ENCODE data around the gene NFX1.
"Not testable (repeated sequence)": the region's sequence is repeated elsewhere in the genome, so short reads cannot be mapped to it uniquely, and the experiment has no call there.

NFX1 gene

DNA sequence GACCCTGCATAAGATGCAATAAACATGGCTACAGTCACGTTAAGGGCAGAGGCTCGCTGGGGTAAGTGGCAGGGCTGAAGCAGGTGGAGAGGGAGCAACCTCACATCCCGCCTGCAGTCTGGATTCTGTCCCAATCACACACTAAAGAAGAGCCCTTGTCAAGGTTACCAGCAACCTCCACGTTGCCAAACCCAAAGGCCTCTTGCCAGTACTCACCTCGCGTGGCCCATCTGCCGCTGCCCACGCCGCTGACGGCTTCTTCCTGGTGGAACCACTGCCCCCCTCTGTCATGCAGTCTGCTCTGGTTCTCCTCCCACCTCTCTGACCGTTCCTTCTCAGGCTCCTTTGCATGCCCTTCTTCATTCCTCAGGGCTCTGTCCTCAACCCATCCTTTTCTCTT is 103.3 kb downstream of the NFX1 start:
- DNase-seq = peak; percentile 30

DNA sequence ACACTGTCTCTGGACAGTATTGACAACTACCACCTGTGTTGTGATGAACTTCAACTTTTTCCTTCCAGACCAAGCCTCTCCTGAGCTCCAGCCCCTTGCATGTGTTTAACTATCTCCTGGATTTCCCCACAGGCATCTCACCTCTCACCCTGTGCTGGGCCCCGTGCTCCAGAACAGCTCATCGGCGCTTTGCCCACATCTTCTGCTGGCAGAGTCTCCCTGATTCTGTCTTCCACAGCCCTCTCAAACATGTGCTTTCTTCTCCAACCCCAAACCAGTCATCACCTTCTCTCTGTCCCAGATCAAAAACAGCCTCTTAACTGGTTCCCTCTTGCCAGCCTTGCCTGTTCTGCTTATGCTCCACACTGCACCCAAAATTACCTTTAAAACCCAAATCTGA is 103.7 kb downstream of the NFX1 start:
- DNase-seq = not testable (repeated sequence)

DNA sequence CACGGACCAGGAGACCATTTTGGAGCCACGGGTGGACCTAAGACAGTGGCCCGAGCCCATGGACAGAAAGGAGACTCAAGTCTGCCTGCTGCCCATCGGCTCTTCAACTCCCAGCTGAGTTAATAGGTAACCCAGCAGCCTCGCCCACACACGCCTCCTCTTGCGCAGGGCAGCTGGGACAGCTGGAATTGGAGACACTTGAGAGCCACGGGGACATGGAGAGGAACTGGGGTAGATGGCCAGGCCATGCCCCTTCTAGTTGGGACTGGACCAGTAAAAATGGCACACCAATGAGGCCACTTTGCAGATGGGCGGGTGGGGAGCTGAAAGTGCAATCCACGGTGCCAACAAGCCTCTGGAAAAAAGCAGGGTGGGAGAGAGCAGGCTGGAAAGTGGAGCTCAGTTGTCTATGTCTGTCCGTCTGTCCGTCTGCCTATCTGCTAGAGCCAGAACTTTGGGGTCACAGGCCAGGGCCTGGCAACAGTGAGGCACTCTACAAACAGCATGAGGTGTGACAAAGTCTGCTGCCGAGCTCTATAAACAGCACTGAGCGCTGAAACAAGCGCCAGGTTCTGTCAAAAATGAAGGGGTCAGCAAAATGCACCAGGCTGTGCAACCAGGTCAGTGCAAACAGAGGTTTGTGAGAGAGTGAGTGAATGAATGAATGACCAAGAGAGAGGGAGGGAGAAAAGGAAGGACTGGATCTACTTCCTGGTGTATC is 105.0 kb downstream of the NFX1 start:
- DNase-seq = not testable (repeated sequence)

DNA sequence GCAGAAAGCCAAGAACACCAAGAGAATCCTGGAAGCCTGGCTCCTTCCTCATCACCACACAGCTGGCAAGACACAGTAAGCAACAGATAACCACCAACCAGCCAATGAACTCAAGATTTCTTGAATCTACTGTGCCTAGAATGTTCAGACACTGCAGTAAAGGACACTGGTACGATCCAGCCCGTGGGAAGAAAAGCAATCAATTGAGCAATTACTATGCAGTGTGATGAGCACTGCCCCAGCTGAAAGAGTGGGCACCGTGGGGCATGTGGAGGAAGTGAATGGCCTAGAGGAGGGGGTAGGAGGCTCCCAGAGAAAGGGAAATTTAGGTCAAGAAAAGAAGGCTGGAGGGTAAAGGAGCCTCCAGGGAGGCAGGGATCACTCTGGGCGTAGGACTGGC is 107.5 kb downstream of the NFX1 start:
- DNase-seq = not testable (repeated sequence)

DNA sequence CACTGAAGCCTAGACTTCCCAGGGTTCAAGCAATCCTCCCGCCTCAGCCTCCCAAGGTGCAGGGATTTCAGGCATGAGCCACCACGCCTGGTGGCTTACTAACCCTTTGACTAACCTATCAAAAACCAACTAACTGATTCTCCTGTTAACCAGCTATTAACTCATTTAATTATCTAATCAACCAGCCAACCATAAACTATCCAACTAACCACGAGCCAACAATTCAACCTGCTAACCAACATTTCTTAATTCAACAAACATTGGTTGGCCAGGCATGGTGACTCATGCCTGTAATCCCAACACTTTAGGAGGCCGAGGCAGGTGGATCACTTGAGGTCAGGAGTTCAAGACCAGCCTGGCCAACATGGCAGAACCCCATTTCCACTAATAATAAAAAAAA is 108.7 kb downstream of the NFX1 start:
- not testable (repeated sequence) for DNase-seq

DNA sequence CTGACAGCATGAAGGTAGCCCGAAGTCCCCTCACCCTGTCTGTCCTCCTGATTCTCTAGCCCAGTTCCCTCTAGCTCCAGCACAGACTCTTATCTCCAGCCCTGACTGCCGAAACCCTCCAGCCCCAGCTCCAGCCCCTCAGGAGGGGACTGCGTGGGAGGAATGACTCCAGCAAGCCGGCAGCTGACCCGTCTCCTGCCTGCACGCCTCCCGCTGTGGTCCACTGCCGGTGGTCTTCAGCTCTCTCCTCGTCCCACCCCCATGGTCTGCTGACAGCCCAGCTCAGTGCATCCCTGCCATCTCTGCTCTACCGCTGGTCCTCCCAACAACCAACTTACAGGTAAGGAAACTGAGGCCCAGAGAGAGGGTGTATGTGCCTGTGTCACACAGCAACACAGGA is 111.5 kb downstream of the NFX1 start:
- not testable (repeated sequence) for DNase-seq

DNA sequence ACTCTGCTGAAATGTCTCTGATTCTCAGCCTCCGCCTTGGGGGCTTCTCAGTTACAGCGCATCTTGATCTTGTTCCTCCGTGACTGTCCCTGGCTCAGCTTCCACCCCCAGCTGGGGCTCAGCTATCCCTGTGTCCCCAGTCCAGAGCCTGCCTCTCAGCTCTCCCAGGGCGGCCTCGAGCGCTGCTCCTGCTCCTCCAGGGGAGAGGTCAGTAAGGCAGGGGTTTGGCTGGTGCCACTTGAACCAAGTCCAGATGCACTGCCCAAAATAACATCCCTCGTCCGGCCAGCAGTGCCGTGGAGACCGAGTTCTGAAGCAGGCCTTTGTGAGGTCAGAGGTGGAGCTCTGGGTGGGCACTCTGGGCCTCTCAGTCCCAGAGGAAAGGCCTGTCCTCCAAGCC is 112.1 kb downstream of the NFX1 start, which contains the start of gene AQP7:
Gene AQP7, minus strand, starts transcription at position 198 of the 400 bp plus-strand sequence. CDS start 1,306 bp downstream, outside the sequence.
- not testable (repeated sequence) for DNase-seq

DNA sequence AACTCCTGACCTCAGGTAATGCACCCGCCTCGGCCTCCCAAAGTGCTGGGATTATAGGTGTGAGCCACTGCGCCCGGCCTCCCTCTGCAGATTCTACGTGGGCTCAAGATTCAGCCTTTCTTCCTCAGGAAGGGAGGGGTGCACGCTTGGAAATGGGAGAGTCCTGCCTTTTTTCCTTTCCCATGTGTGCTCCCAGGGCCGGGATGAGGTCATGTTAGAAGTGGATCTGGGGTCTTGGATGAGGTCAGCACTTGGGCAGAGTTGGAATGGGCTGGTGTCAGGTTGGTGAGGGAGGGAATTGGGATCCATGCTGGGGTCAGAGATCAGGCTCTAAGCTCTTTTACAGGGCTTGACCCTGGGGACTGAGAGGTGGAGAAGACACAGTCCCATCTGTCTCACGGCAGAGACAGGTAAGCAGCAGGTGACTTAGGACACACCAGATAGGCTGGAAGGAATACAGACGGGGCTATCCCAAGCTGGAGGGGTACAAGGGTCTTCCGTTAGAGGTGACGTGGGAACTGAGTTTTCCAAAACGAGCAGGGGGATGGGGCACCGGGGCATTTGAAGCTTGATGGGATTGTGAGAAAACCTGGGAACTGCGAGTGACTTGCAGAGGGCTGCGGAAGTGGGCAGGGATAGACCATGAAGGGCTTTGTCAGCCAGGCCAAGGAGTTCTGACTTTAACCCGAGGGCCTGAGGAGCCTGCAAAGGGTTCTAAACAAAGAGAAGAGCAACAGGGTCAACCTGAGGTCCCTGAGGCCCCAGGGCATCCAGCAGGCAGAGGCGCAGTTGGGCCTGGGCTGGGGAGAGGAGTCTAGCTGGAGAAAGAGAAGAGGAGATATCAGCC is 113.8 kb downstream of the NFX1 start:
- DNase-seq = no peak

DNA sequence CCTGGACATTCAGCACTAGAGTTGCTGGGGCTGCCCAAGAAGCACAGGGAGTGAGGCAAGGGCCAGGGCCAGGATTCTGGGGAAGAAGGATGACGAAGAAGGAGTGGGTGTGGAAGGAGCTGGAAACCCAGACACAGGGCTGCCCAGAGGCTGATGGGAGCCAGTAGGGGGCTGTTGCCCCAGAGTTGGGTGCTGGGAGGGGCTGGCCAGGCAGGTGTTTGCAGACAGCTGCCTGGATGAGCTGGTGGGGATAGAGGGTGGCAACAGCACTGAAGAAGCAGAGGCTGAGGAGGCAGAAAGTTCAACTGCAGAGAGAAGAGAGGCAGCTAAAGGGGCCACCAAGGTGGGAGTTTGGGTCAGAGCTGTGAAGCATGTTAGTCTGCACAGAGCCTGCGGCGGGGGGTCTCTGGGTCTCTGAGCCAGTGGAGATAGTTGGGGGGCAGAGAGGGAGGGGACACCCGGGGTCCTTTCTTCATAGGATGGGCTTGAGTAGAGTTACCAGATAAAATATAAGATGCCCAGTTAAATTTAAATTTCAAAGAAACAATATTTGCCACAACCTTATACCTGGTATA is 114.6 kb downstream of the NFX1 start:
- DNase-seq = no peak

DNA sequence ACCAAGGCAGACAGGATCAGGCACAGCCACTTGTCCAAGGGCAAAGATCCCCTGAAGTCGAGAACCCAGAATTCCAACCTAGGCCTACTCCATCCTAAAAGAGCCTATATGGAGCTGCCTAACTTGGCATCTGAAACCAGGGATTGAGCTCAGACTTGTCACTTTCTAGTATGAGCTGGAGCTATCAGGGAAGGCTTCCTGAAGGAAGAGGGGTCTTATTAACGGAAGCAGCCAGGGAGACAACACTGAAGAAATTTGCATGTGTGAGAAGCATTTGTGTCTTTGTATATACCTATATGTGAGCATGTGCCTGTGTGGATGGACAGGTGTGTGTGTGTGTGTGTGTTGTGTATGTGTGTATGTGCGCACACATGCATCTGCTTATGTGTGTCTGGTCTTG is 116.7 kb downstream of the NFX1 start:
- DNase-seq = no peak

DNA sequence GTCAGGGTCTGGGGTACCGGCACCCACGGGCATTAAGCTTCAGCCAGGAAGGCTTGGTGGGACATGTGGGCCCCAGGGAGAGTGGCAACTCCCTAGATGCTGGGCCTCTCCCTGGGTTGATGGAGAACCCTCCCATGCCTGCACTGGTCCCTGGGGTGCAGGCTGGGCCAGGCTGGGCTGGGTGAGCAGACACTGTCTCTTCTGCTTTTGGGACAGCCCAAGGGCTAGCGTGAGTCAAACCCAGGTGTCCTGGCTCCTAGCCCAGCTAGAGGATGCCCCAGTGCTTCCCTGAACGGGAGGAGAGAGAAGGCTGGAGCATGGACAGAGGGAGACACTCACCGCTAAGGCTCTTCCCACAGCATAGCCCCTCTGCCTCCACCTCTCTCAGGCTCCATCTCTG is 117.8 kb downstream of the NFX1 start:
- DNase-seq = no peak

DNA sequence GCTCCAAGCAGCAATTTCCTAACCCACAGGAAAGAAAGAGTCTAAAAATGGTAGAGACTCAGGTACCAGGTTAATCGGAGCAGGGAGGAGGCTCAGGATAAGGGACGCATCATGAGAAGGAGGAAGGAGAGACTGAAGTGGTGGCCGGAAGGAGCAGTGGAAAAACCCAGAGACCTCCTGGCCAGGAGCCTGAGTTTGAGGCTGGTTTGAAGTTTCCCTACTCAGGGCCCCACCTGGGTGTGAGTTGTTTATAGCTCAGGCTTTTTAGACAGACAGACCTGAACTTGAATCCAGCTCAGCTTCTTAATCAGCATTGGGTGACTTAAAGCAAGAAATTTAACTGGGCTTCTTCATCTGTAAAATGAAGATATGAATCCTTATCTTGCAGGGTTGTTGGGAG is 124.0 kb downstream of the NFX1 start:
- DNase-seq = no peak

DNA sequence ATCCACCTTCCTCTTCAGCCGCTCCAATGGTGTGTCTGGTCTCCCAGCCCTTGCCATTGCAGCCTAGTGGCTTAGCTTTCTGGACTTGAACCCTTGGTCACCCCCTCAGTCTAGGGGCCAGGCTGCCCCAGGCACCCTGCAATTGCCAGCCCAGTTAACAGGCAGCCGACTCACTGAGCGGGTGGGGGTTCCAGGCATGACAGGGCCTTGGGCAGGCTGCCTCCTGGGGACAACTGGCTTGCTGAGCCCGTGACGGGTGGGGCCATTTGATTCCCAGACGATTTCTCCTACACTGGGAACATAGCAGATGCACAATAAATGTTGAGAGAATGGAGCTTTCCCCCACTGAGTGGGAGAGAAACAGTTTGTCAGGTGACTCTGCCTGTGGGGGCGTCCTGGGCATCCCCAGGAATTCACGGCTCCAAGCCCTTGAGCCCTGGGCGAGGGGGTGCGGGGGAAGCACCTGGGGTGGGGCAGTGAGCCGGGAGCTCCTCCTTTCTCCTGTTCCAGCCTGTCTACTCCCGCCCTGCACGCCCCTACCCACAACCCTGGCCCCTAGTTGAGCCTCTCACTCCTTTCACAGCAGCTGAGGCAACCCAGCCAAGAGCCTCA is 124.7 kb downstream of the NFX1 start:
- no peak for DNase-seq

DNA sequence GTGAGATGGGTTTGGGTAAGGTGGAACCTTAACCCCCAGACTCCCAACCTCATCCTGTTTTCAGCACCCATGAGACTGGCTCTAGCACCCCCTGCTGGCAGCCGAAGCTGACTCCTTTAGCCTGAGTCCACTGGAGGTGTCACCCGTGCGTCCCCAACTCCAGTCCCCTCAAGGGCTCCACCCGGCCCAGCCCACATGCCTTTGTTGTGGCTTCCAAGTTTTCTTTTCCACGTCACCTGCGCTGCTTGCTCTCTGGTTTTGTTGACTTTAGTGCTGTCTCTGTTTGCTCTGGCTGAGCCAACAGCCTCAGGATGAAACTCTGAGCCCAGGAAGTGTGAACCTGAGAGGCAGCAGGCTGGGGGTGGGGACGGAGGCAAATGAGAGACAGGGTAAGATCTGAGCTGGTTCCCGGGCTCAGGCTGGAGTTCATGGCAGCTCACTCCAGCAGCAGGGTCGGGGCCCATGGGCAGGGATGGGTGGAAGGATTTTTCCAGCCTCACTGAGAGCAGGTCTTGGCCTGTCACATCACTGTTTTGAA is 125.3 kb downstream of the NFX1 start:
- peak; percentile 93 for DNase-seq

DNA sequence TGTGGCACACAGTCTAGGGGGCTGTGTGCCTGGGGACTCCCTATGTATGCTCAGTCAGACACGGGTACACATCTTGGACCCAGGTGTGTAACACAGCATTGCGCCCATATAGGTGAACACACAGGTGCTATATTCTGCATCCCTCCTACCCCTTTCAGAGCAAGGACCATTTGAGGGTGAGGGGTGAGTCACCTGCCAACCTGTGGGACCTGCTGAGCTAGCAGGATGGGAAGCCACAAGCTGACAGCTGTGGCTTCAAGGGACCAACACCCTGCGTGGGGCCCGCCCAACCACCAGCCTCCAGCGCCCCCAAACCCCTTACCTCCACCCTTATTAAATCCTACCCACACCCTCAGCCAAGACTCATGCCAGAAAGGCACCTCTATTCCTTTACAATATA is 126.7 kb downstream of the NFX1 start:
- no peak for DNase-seq

DNA sequence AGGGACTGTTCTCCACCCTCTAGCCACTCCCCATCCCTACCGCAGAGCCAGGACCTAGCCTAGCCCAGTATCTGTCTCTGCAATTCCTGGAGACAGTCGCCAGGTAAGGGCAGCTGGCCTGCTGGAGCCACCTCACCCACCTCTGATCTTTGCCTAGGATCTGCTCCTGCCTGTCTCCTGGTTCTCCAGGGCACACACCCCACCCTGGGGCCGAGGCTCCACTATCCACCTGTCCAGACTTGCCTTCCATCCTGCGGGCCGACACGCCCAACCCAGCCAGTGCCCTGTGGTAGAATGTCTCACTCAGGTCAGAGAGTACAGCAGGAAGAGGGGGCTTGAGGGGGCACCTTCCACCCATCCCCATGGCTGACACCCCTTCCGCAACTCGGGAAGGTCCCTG is 127.8 kb downstream of the NFX1 start:
- DNase-seq = no peak

DNA sequence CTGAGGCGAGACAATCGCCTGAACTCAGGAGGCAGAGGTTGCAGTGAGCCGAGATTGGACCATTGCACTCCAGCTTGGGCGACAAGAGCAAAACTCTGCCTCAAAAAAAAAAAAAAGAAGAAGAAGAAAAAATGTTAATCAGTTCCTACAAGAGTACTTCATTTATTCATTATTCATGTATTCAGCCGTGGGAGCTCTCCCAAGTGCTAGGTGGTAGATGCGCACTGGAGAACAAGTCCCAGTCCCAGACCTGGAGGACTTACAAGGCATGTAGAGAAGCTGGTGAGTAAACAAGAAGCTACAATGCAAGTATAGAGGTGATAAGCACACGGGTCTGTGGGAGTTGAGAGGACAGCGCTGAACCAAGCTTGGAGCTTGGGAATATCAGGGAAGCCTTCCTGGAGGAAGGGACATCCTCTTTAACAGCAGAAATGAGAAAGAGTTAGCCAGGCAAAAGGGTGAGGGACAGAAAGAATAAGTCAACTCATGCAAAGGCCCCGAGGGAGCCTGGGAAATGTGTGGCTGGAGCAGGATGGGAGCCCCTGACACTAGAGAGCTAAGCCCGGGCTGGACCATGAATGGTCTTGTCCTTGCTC is 129.5 kb downstream of the NFX1 start:
- DNase-seq = no peak

Data from NCI-H2029 treated with DMSO at 0.1 percent for 48 hours (cell line).